ENCODE data around the gene CDHR1.
A peak's percentile ranks its signal among the peaks of the same experiment; 100 is the strongest.
"Not testable (repeated sequence)": the region's sequence is repeated elsewhere in the genome, so short reads cannot be mapped to it uniquely, and the experiment has no call there.

Gene CDHR1

GRCh38 chr10:84175436-84175835 lies 18.9 kb upstream of the CDHR1 start:
- no peak for DNase-seq (ENCODE audit: low read depth in 3 of 3)

- DNase-seq (ENCODE audit: low read depth in 3 of 3) = no peak
Observed at GRCh38 chr10:84176351-84176750, 18.0 kb upstream of the CDHR1 start.

- DNase-seq (ENCODE audit: low read depth in 3 of 3) = no peak
Observed at GRCh38 chr10:84176836-84177474, 17.4 kb upstream of the CDHR1 start.

GRCh38 chr10:84177541-84178141 lies 16.7 kb upstream of the CDHR1 start:
- peak in 1 of 3 experiments; percentile 11 for DNase-seq (ENCODE audit: low read depth in 3 of 3)

- DNase-seq (ENCODE audit: low read depth in 3 of 3) = no peak
Observed at GRCh38 chr10:84178160-84178609, 16.2 kb upstream of the CDHR1 start.

- no peak for DNase-seq (ENCODE audit: low read depth in 3 of 3)
Observed at GRCh38 chr10:84179059-84179710, 15.2 kb upstream of the CDHR1 start.

GRCh38 chr10:84180386-84180785 lies 14.0 kb upstream of the CDHR1 start:
- DNase-seq (ENCODE audit: low read depth in 3 of 3) = not testable (repeated sequence)

GRCh38 chr10:84181631-84182030 lies 12.7 kb upstream of the CDHR1 start:
- no peak for DNase-seq (ENCODE audit: low read depth in 3 of 3)

GRCh38 chr10:84184517-84184916 lies 9.8 kb upstream of the CDHR1 start:
- DNase-seq (ENCODE audit: low read depth in 3 of 3) = no peak

GRCh38 chr10:84185526-84186175 lies 8.7 kb upstream of the CDHR1 start:
- no peak for DNase-seq (ENCODE audit: low read depth in 3 of 3)

- DNase-seq (ENCODE audit: low read depth in 3 of 3) = no peak
Observed at GRCh38 chr10:84188815-84189214, 5.5 kb upstream of the CDHR1 start.

GRCh38 chr10:84190621-84191020 lies 3.7 kb upstream of the CDHR1 start:
- DNase-seq (ENCODE audit: low read depth in 3 of 3) = no peak

- DNase-seq (ENCODE audit: low read depth in 3 of 3) = no peak
Observed at GRCh38 chr10:84191106-84191505, 3.2 kb upstream of the CDHR1 start.

- DNase-seq (ENCODE audit: low read depth in 3 of 3) = no peak
Observed at GRCh38 chr10:84193327-84193726, 1.0 kb upstream of the CDHR1 start.

GRCh38 chr10:84193846-84194423 lies 402 bp upstream of the CDHR1 start:
- no peak for DNase-seq (ENCODE audit: low read depth in 3 of 3)

- DNase-seq (ENCODE audit: low read depth in 3 of 3) = no peak
Observed at GRCh38 chr10:84195044-84195830, 900 bp downstream of the CDHR1 start.

- DNase-seq (ENCODE audit: low read depth in 3 of 3) = no peak
Observed at GRCh38 chr10:84196083-84196482, 1.7 kb downstream of the CDHR1 start.

- no peak for DNase-seq (ENCODE audit: low read depth in 3 of 3)
Observed at GRCh38 chr10:84196941-84197340, 2.6 kb downstream of the CDHR1 start.

- no peak for DNase-seq (ENCODE audit: low read depth in 3 of 3)
Observed at GRCh38 chr10:84197643-84198042, 3.3 kb downstream of the CDHR1 start.

- no peak for DNase-seq (ENCODE audit: low read depth in 3 of 3)
Observed at GRCh38 chr10:84198206-84198915, 4.0 kb downstream of the CDHR1 start.

All from stimulated activated CD4-positive, alpha-beta T cell treated with anti-CD3 and anti-CD28 coated beads, TNF-alpha, amount 100 ng/mL, for 24 hours (primary cell).